CD4-positive, alpha-beta memory T cell (primary cell): ENCODE measurements around the gene SLC2A14. TPM values are rescaled to one million over a fixed set of nuclear protein-coding genes. Genes with fewer than 3 reads are reported as not detected.
"Not testable (repeated sequence)": the region's sequence is repeated elsewhere in the genome, so short reads cannot be mapped to it uniquely, and the experiment has no call there.

Experiments used
- CTCF ChIA-PET: fragments of 350-600 bp; sonication (Branson Sonifier 250); formaldehyde crosslinking; loops from one replicate; lab custom pipeline; 2021; ENCODE audit warnings: inconsistent platforms; ENCODE audit not compliant: partially characterized antibody; lab: Charles Lee
- POLR2A ChIA-PET: fragments of 350-600 bp; sonication (Branson Sonifier 250); formaldehyde crosslinking; loops from one replicate; lab custom pipeline; 2021; ENCODE audit not compliant: partially characterized antibody; lab: Charles Lee
- DNase-seq, 5 donors: peaks; one replicate each; pipeline versions ENCODE4 v3.0.0 to v3.0.0-alpha.2; 2020 to 2022; ENCODE audit warnings: mixed read lengths in 1 of 5
- H3K27ac ChIP-seq: one replicate; pipeline ENCODE4 v1.7.0; 2013; ENCODE audit warnings: low read depth, low read length
- H3K27me3 ChIP-seq: 2 replicates; pipeline ENCODE4 v1.7.0; 2013; ENCODE audit warnings: mild to moderate bottlenecking, low read length, moderate library complexity; ENCODE audit not compliant: insufficient read depth
- H3K36me3 ChIP-seq: 2 replicates; pipeline ENCODE4 v1.7.0; 2013; ENCODE audit warnings: mild to moderate bottlenecking, low read length, moderate library complexity; ENCODE audit not compliant: insufficient read depth
- H3K4me1 ChIP-seq: 2 replicates; pipeline ENCODE4 v1.7.0; 2013; ENCODE audit warnings: mild to moderate bottlenecking, low read length, moderate library complexity; ENCODE audit not compliant: insufficient read depth
- H3K4me3 ChIP-seq, 2 donors: one replicate each; pipeline ENCODE4 v1.7.0; 2013; ENCODE audit warnings: low read length in 2 of 2, mild to moderate bottlenecking in 1 of 2
- H3K9me3 ChIP-seq, 2 donors: one replicate each; pipeline ENCODE4 v1.7.0; 2013; ENCODE audit warnings: low read length in 2 of 2, control low read depth in 1 of 2; ENCODE audit not compliant: control insufficient read depth in 1 of 2
- H3K27ac Mint-ChIP-seq, 7 donors: one replicate each; pipeline ENCODE4 v1.8.0; 2020 to 2021; ENCODE audit warnings: mixed read lengths in 7 of 7, mild to moderate bottlenecking in 6 of 7, inconsistent platforms in 3 of 7, moderate library complexity in 3 of 7
- H3K27me3 Mint-ChIP-seq, 2 donors: one replicate each; pipeline ENCODE4 v1.8.0; 2020 to 2021; ENCODE audit warnings: mixed read lengths in 2 of 2
- H3K36me3 Mint-ChIP-seq, 2 donors: one replicate each; pipeline ENCODE4 v1.8.0; 2020 to 2021; ENCODE audit warnings: mixed read lengths in 2 of 2, inconsistent platforms in 1 of 2, mild to moderate bottlenecking in 1 of 2
- H3K4me1 Mint-ChIP-seq, 4 donors: one replicate each; pipeline ENCODE4 v1.8.0; 2020 to 2021; ENCODE audit warnings: mixed read lengths in 4 of 4, mild to moderate bottlenecking in 1 of 4
- H3K4me3 Mint-ChIP-seq, 8 donors: one replicate each; pipeline ENCODE4 v1.8.0; 2020 to 2021; ENCODE audit warnings: mixed read lengths in 8 of 8, mild to moderate bottlenecking in 7 of 8, moderate library complexity in 6 of 8, inconsistent platforms in 3 of 8
- H3K9me3 Mint-ChIP-seq, 8 donors: one replicate each; pipeline ENCODE4 v1.8.0; 2020 to 2021; ENCODE audit warnings: mixed read lengths in 8 of 8, mild to moderate bottlenecking in 5 of 8, inconsistent platforms in 3 of 8, moderate library complexity in 1 of 8
- intact Hi-C: fragments of 100-400 bp; cut with micrococcal nuclease; formaldehyde crosslinking; loops from one replicate; pipeline ENCODE4 v1.15.1; 2023
- polyA plus RNA-seq, 2 donors: library from polyadenylated mRNA; unstranded; fragments of 300-500 nt; fragmentation: Illumina TruSeq; gene quantifications; one replicate each; pipeline ENCODE4 v1.2.3, GENCODE V29; 2021
- total RNA-seq, 2 experiments: library from RNA; stranded (reverse); gene quantifications; one replicate each; pipeline ENCODE4 v1.2.3, GENCODE V29; 2021

SLC2A14 gene
- total and polyA plus RNA-seq, 4 experiments from 2014 or later = 3.5 TPM; not detected in 2

DNA sequence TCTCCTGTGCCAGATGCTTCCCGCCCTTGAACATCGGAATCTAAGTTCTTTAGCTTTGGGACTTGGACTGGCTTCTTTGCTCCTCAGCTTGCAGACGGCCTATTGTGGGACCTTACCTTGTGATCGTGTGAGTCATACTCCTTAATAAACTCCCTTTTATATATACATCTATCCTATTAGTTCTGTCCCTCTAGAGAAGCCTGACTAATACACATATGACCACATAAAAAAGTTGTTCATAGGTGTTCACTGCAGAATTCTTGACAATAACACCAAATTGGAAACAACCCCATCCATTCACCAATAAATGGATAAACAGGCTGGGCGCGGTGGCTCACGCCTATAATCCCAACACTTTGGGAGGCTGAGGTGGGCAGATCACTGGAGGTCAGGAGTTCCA is 37.4 kb upstream of the SLC2A14 start:
- H3K4me3 ChIP-seq, H3K4me1 Mint-ChIP-seq, H3K9me3 Mint-ChIP-seq, intact Hi-C loops, H3K9me3 ChIP-seq, H3K36me3 Mint-ChIP-seq, H3K27me3 Mint-ChIP-seq, H3K4me3 Mint-ChIP-seq, DNase-seq, H3K27ac ChIP-seq, H3K27ac Mint-ChIP-seq, H3K36me3 ChIP-seq, H3K27me3 ChIP-seq, POLR2A ChIA-PET, H3K4me1 ChIP-seq: not testable (repeated sequence)
- CTCF ChIA-PET = interaction anchor here (0.7 to 1.5 kb wide), 2 partner anchors 47 to 74 kb away, joined by 3 read pairs; no protein-coding TSS in a partner anchor

- Histone ChIP-seq H3K36me3 (no peaks in the 10 kb centered on the region), H3K4me3 (no peak overlapping the region), H3K27me3 (no peaks in the 10 kb centered on the region), H3K9me3 (no peaks in the 10 kb centered on the region), H3K4me1 (no peaks in the 10 kb centered on the region), H3K27ac (no peak overlapping the region)
- Mint-ChIP-seq H3K27ac (peak overlapping the region in 1 of 7 donors; percentile 42), H3K36me3 (no peaks in the 10 kb centered on the region), H3K9me3 (no peaks in the 10 kb centered on the region), H3K4me1 (peaks cover 0 to 1% (median 0%) of the 10 kb centered on the region in 4 donors), H3K4me3 (no peak overlapping the region), H3K27me3 (no peaks in the 10 kb centered on the region)
- intact Hi-C loops = no loop called here
- no peak for DNase-seq
- ChIA-PET CTCF (interaction anchor here (0.6 to 1.3 kb wide), 2 partner anchors 43 to 241 kb away, joined by 3 read pairs; no protein-coding TSS in a partner anchor), POLR2A (interaction anchor here (0.7 kb wide), 1 partner anchor 24 kb away, joined by 3 read pairs; no protein-coding TSS in a partner anchor)
These were observed 34.3 kb upstream of the SLC2A14 start for GRCh38 chr12:7907009-7907408.

- H3K36me3 ChIP-seq, intact Hi-C loops, H3K27me3 ChIP-seq, H3K36me3 Mint-ChIP-seq, H3K27ac ChIP-seq, DNase-seq, H3K4me1 ChIP-seq, POLR2A ChIA-PET, H3K4me3 ChIP-seq, H3K9me3 Mint-ChIP-seq, H3K4me3 Mint-ChIP-seq, H3K4me1 Mint-ChIP-seq, H3K9me3 ChIP-seq, H3K27me3 Mint-ChIP-seq, CTCF ChIA-PET, H3K27ac Mint-ChIP-seq: not testable (repeated sequence)
These were observed 33.6 kb upstream of the SLC2A14 start for GRCh38 chr12:7906303-7906702.

DNA sequence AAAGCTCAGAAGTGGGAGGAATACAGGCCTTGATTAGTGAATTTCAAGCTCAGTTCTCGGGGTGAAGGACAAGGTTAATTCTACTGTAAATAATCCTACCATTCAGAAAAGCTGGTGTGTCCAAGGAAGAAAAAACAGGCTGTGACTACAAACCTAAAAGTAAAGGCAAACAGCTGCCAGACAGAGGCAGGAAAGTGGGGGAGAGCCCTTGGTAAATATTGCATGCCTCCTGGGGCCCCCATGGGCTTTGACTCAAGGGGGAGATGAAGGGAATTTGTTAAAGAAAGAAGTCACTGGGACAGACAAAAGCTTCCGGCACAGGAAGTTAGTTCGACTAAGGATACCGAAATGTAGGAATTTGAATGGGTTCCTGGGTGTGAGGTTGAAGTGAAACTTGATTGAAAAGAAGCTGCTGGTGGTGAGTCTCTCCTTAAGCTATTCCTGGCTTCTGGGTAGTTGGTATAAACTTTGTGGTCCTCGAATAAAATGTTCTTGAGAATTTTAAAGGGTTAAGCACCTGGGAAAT is 32.9 kb upstream of the SLC2A14 start:
- H3K27ac ChIP-seq, POLR2A ChIA-PET, intact Hi-C loops, H3K9me3 Mint-ChIP-seq, H3K36me3 Mint-ChIP-seq, H3K36me3 ChIP-seq, H3K27me3 Mint-ChIP-seq, H3K4me1 ChIP-seq, H3K4me3 Mint-ChIP-seq, H3K27me3 ChIP-seq, H3K4me3 ChIP-seq, H3K9me3 ChIP-seq, H3K4me1 Mint-ChIP-seq, DNase-seq: not testable (repeated sequence)
- peak overlapping the region in 1 of 7 donors; percentile 63 for H3K27ac Mint-ChIP-seq
- CTCF ChIA-PET = interaction anchor here (0.7 to 1.3 kb wide), 3 partner anchors 14 to 119 kb away, joined by 3 read pairs; no protein-coding TSS in a partner anchor

- Histone ChIP-seq H3K36me3 (no peaks in the 10 kb centered on the region), H3K27me3 (no peaks in the 10 kb centered on the region), H3K9me3 (no peaks in the 10 kb centered on the region), H3K4me1 (no peaks in the 10 kb centered on the region), H3K27ac (no peak overlapping the region), H3K4me3 (no peak overlapping the region)
- peaks cover 0 to 1% (median 0%) of the 10 kb centered on the region in 4 donors for H3K4me1 Mint-ChIP-seq
- ChIA-PET CTCF (interaction anchor here (0.7 to 1.3 kb wide), 3 partner anchors 14 to 118 kb away, joined by 3 read pairs; no protein-coding TSS in a partner anchor), POLR2A (no interaction called here)
- H3K9me3 Mint-ChIP-seq = no peaks in the 10 kb centered on the region
- no peaks in the 10 kb centered on the region for H3K36me3 Mint-ChIP-seq
- H3K4me3 Mint-ChIP-seq = no peak overlapping the region
- intact Hi-C loops = no loop called here
- H3K27ac Mint-ChIP-seq = no peak overlapping the region
- no peak for DNase-seq
- H3K27me3 Mint-ChIP-seq = no peaks in the 10 kb centered on the region
These were observed 32.4 kb upstream of the SLC2A14 start for GRCh38 chr12:7905071-7905470.

DNA sequence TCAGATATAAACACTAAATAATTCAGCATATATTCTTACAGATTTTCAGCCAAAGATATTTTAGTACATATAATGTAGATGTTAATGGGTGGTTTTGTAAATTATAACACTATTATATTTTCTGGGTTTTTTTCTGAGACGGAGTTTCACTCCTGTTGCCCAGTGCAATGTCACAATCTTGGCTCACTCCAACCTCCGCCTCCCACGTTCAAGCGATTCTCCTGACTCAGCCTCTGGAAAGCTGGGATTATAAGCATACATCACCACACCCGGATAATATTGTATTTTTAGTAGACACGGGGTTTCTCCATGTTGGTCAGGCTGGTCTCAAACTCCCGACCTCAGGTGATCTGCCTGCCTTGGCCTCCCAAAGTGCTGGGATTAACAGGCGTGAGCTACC is 29.7 kb upstream of the SLC2A14 start:
- DNase-seq, H3K27ac ChIP-seq, H3K4me1 ChIP-seq, H3K27me3 ChIP-seq, H3K36me3 Mint-ChIP-seq, H3K27ac Mint-ChIP-seq, H3K36me3 ChIP-seq, intact Hi-C loops, H3K9me3 ChIP-seq, POLR2A ChIA-PET, H3K9me3 Mint-ChIP-seq, H3K4me3 Mint-ChIP-seq, H3K4me3 ChIP-seq, H3K4me1 Mint-ChIP-seq, H3K27me3 Mint-ChIP-seq: not testable (repeated sequence)
- CTCF ChIA-PET = interaction anchor here (0.6 kb wide), 1 partner anchor 27 kb away, joined by 3 read pairs; no protein-coding TSS in a partner anchor

DNA sequence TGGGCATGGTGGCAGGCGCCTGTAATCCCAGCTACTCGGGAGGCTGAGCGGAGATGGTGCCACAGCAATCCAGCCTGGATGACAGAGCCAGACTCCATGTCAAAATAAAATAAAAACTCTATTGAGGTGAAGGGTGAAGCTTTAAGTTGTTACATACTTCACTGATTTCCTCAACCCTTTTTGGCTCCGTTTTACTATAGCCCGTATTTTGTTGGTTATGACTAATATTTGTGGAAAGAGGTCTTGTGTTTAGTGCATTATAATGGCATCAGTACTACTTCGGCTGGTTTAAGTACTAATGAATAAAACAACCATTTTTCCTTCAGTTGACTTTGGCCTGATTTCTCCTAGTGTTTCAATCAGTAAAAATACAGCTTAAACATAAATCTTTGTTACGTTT is 27.0 kb upstream of the SLC2A14 start:
- Mint-ChIP-seq H3K4me3 (no peak overlapping the region), H3K9me3 (no peaks in the 10 kb centered on the region), H3K36me3 (no peaks in the 10 kb centered on the region), H3K27me3 (no peaks in the 10 kb centered on the region), H3K27ac (no peak overlapping the region), H3K4me1 (no peaks in the 10 kb centered on the region)
- Histone ChIP-seq H3K4me3 (no peak overlapping the region), H3K27me3 (no peaks in the 10 kb centered on the region), H3K4me1 (no peaks in the 10 kb centered on the region), H3K9me3 (no peaks in the 10 kb centered on the region), H3K36me3 (no peaks in the 10 kb centered on the region), H3K27ac (no peak overlapping the region)
- intact Hi-C loops = no loop called here
- no peak for DNase-seq
- ChIA-PET CTCF (interaction anchor here (1.2 kb wide), 1 partner anchor 19 kb away, joined by 3 read pairs; no protein-coding TSS in a partner anchor), POLR2A (no interaction called here)
